ENCODE results near the gene TNS3. TPM values are rescaled to one million over a fixed set of nuclear protein-coding genes. Genes with fewer than 3 reads are reported as not detected.

TNS3 gene
- total RNA-seq, 1 experiment from 2014 or later, result 9.5 TPM

- no peak overlapping the region for H2AFZ ChIP-seq (ENCODE audit: low read length)
- H3K27ac ChIP-seq (ENCODE audit: insufficient read length, low read depth, low read length), result no peak overlapping the region
- H3K27ac Mint-ChIP-seq, result no peak overlapping the region
- H3K56ac ChIP-seq (ENCODE audit: insufficient read length, low read depth, low read length), result no peak overlapping the region
- H3K4me1 ChIP-seq (ENCODE audit: insufficient read depth, low read length), result no peaks in the 10 kb centered on the region
- H3K9me3 ChIP-seq (ENCODE audit: control insufficient read depth, low read depth, low read length), result no peaks in the 10 kb centered on the region
- TF ChIP-seq CTCF (conservative IDR thresholded peaks at IDR 0.05), result no peak
- H3K27me3 Mint-ChIP-seq (ENCODE audit: low read depth), result no peaks in the 10 kb centered on the region
- H4K8ac ChIP-seq (replicated peaks; ENCODE audit: insufficient read length, low read depth, low read length), result no peak overlapping the region
- H3K23me2 ChIP-seq (ENCODE audit: insufficient read length, low read depth, low read length, poor library complexity, severe bottlenecking), result no peaks in the 10 kb centered on the region
- no peak overlapping the region for H2BK5ac ChIP-seq (ENCODE audit: insufficient read length, low read length)
- H3K4me2 ChIP-seq (ENCODE audit: insufficient read depth, insufficient read length, low read length), result no peak overlapping the region
- H3K79me2 ChIP-seq (ENCODE audit: insufficient read depth, low read length), result no peaks in the 10 kb centered on the region
- no peak overlapping the region for H4K91ac ChIP-seq (ENCODE audit: insufficient read length, low read depth, low read length)
- no peaks in the 10 kb centered on the region for H3K9me3 Mint-ChIP-seq
- no peak overlapping the region for H3K4ac ChIP-seq (ENCODE audit: low read depth, low read length)
- no peaks in the 10 kb centered on the region for H3K79me1 ChIP-seq (ENCODE audit: insufficient read depth, low read depth, low read length, poor library complexity, severe bottlenecking)
- no peak overlapping the region for H3K18ac ChIP-seq (ENCODE audit: insufficient read length, low read depth, low read length)
- no peaks in the 10 kb centered on the region; a peak in 1 of 4 replicates for H3K4me1 Mint-ChIP-seq
- H2AK5ac ChIP-seq (ENCODE audit: insufficient read length, low read length), result no peak overlapping the region
- no peak overlapping the region for H3T11ph ChIP-seq (ENCODE audit: low read length)
- no peak overlapping the region for H4K5ac ChIP-seq (ENCODE audit: insufficient read length, low read depth, low read length)
- no peak overlapping the region for H2BK12ac ChIP-seq (ENCODE audit: insufficient read length, low read depth, low read length)
- H4K20me1 ChIP-seq (ENCODE audit: control insufficient read depth, insufficient read depth, insufficient read length), result no peaks in the 10 kb centered on the region
- no peak overlapping the region for H2BK20ac ChIP-seq (ENCODE audit: low read depth, low read length, poor library complexity, severe bottlenecking)
- H2BK15ac ChIP-seq (ENCODE audit: low read depth, low read length), result no peak overlapping the region
- no peak overlapping the region for H3K14ac ChIP-seq (ENCODE audit: insufficient read depth, low read length)
- H3K36me3 Mint-ChIP-seq (ENCODE audit: insufficient read depth in 1 of 3, low read depth in 3 of 3), result peaks cover 0 to 4% (median 0%) of the 10 kb centered on the region in 3 experiments; a peak in 2 of 7 replicates
- DNase-seq, result no peak
- no peak overlapping the region for H2BK120ac ChIP-seq (ENCODE audit: low read depth, low read length, poor library complexity, severe bottlenecking)
- no peak overlapping the region for H3K4me3 Mint-ChIP-seq
- no CpG with 5 or more reads among the region's 4 CpGs for WGBS (ENCODE audit: extremely low coverage, insufficient read length, low lambda C conversion rate)
- H3K27me3 ChIP-seq (ENCODE audit: insufficient read depth, low read length), result no peaks in the 10 kb centered on the region
- H3K23ac ChIP-seq (ENCODE audit: insufficient read length, low read depth, low read length), result no peak overlapping the region
- H3K9ac ChIP-seq (ENCODE audit: extremely low read depth, insufficient read length, low read length), result no peak overlapping the region
Observed at GRCh38 chr7:47361746-47362215, 220.1 kb downstream of the TNS3 start.
